Measurements from ENCODE around the gene DIAPH1.

DNA sequence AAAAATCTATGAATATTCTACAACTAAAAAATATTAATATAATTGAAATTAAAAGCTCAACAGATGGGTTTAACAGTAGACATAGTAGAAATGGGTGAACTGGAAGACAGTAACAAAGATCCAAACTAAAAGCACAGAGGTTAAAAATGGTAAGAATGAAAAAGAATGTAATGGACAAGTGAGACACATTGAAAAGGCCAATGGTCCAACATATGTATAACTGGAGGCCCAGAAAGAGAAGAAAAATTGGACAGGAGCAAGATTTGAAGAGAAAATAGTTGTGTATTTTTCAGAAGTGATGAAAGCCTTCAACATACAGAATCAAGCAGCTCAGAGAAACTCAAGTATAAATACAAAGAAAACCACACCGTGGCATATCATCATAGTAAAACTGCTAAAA is 71.3 kb downstream of the DIAPH1 start:
- no peak for TF ChIP-seq POLR2A (IDR thresholded peaks at IDR 0.05)
- no peak for TF ChIP-seq POLR2AphosphoS5 (IDR thresholded peaks at IDR 0.05)

All from prostate gland (tissue), 1 donor.